K562 (cell line): Measurements from ENCODE around the gene MIDN. TPM values are rescaled to one million over a fixed set of nuclear protein-coding genes. Genes with fewer than 3 reads are reported as not detected.
A peak's percentile ranks its signal among the peaks of the same experiment; 100 is the strongest.

ENCODE experiments used
- ASH1L ChIP-seq: fragments of 450-650 bp; IDR thresholded peaks from 2 replicates; pipeline ENCODE4 v1.6.1; 2018; ENCODE audit warnings: borderline replicate concordance, mild to moderate bottlenecking, low read depth; ENCODE audit not compliant: partially characterized antibody
- ATF7 ChIP-seq: fragments of 450-650 bp; IDR thresholded peaks from 2 replicates; pipeline ENCODE4 v1.7.1; 2014; ENCODE audit warnings: mild to moderate bottlenecking, moderate library complexity
- HDGF ChIP-seq: fragments of 450-650 bp; IDR thresholded peaks from 2 replicates; pipeline ENCODE4 v1.6.1; 2016
- HLTF ChIP-seq: fragments of 450-650 bp; IDR thresholded peaks from 2 replicates; pipeline ENCODE4 v1.6.1; 2016
- HOXB6 ChIP-seq: fragments of 250-450 bp; sonication (Bioruptor Pico); IDR thresholded peaks from 2 replicates; pipeline ENCODE4 v1.5.1; 2022; ENCODE audit warnings: mild to moderate bottlenecking, borderline replicate concordance
- MEF2D ChIP-seq: conservative IDR thresholded peaks from 2 replicates; pipeline ENCODE4 v1.6.1; 2016; ENCODE audit warnings: low read depth, missing genetic modification characterization, missing compliant biosample characterization
- NR2C1 ChIP-seq, 2 experiments: fragments of 450-650 bp; IDR thresholded peaks; 2 replicates each; pipeline ENCODE4 v1.6.1; 2017; ENCODE audit warnings: mild to moderate bottlenecking in 2 of 2, antibody characterized with exemption in 1 of 2, inconsistent platforms in 1 of 2, missing compliant biosample characterization in 1 of 2, missing genetic modification characterization in 1 of 2
- PRDM10 ChIP-seq: fragments of 450-650 bp; IDR thresholded peaks from 2 replicates; pipeline ENCODE4 v1.6.1; 2018; ENCODE audit not compliant: partially characterized antibody
- RBM39 ChIP-seq: fragments of 200-400 bp; formaldehyde crosslinking; optimal IDR thresholded peaks from 2 replicates; pipeline ENCODE3; 2018; ENCODE audit warnings: low read depth, low read length
- SRF ChIP-seq, 2 experiments: fragments of 250-450, 450-650 bp in 1 of 2; sonication (Bioruptor Pico) in 1 of 2; sonication (generic) in 1 of 2; formaldehyde crosslinking; IDR thresholded peaks; 2 replicates each; pipeline versions ENCODE4 v1.5.0 to v1.5.1; 2020 to 2022; ENCODE audit warnings: mild to moderate bottlenecking in 1 of 2, missing genetic modification reagents in 1 of 2
- ZBTB12 ChIP-seq: fragments of 250-450 bp; sonication (Bioruptor Pico); IDR thresholded peaks from 2 replicates; pipeline ENCODE4 v1.4.0; 2020
- ZNF146 ChIP-seq: IDR thresholded peaks from one replicate; pipeline ENCODE4 v1.6.1; 2018; ENCODE audit warnings: missing compliant biosample characterization; ENCODE audit not compliant: unreplicated experiment
- ZNF347 ChIP-seq: fragments of 450-650 bp; formaldehyde crosslinking; IDR thresholded peaks from 2 replicates; pipeline ENCODE4 v1.4.0; 2020; ENCODE audit warnings: low read depth, mild to moderate bottlenecking, moderate library complexity
- ZNF395 ChIP-seq: fragments of 200-800 bp; sonication (Bioruptor generic); IDR thresholded peaks from 2 replicates; pipeline ENCODE4 v1.6.1; 2017; ENCODE audit warnings: missing genetic modification characterization, missing compliant biosample characterization
- polyA plus RNA-seq, 8 experiments: library from polyadenylated mRNA; depleted of rRNA in 4 of 8; stranded (reverse) in 5 of 8; unstranded in 3 of 8; fragments of >200 nt; fragmentation: Nextera tagmentation in 2 of 8; fragmentation: Illumina TruSeq in 1 of 8; extraction: Ambion mirVana in 2 of 8; extraction: Trizol in 1 of 8; gene quantifications; 2 replicates each; pipeline versions ENCODE4 v1.2.1 to v1.2.3, GENCODE V29; 2011 to 2014; ENCODE audit warnings: inconsistent platforms in 1 of 8, missing spikeins in 1 of 8
- total RNA-seq, 7 experiments: library from RNA; depleted of rRNA in 6 of 7; stranded (reverse); fragments of >200 nt in 6 of 7; fragmentation: Illumina TruSeq in 2 of 7; extraction: Trizol in 2 of 7; gene quantifications; 2 replicates each; pipeline versions ENCODE4 v1.2.1 to v1.2.3, GENCODE V29; 2011 to 2021; ENCODE audit warnings: low replicate concordance in 1 of 7
- TF ChIP-seq, protein P1 (sequence below), 2 experiments: fragments of 450-650 bp in 1 of 2; IDR thresholded peaks; 2 replicates each; pipeline ENCODE4 v1.6.1; 2011 to 2017; ENCODE audit warnings: low read depth in 2 of 2, antibody characterized with exemption in 1 of 2, borderline replicate concordance in 1 of 2, low read length in 1 of 2, mild to moderate bottlenecking in 1 of 2, mixed read lengths in 1 of 2; ENCODE audit not compliant: control insufficient read depth in 1 of 2
- TF ChIP-seq, protein P2 (sequence below): fragments of 450-650 bp; formaldehyde crosslinking; IDR thresholded peaks from 2 replicates; pipeline ENCODE4 v1.4.0; 2020; ENCODE audit warnings: mild to moderate bottlenecking, moderate library complexity

The MIDN gene
- total and polyA plus RNA-seq, 9 of the 15 experiments (the other 6 are each of a cell fraction or from before 2014, with no cell fraction given) = 0.17 to 120 (median 10.1) TPM

DNA sequence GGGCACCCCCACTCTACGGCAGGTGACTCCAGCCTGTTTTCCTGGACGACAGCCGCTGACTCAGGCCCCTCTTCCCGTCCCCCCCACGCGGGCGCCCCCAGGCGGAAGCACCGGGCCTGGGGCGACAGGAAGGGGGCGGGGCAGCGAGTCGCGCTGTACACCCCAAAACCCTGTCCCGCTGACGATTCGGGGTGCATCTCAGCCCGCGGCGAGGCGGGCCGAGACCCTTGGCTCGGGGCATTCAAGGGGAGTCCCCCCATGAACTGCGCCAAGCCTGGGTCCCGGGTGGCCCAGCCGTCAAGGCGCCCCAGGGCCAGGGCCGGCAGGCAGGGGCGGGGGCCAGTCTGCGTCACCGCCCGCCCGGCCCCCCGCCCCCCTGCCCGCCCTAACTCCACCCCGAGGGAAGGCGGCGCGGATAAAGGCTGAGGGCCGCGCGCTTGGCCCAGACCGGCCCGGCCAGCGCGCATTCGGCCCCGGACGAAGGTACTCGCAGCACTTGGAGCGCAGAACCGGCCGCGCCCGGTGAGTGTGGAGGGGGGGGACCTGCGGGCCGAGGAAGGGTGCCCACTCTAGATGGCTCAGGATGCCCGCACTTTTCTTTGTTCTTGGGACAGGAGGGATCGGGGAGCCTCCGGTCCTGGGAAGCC is at the start of gene MIDN (continued):
- no peak for TF ChIP-seq RBM39
- no peak for TF ChIP-seq HLTF
- TF ChIP-seq HDGF = no peak
- TF ChIP-seq, protein P1, sequence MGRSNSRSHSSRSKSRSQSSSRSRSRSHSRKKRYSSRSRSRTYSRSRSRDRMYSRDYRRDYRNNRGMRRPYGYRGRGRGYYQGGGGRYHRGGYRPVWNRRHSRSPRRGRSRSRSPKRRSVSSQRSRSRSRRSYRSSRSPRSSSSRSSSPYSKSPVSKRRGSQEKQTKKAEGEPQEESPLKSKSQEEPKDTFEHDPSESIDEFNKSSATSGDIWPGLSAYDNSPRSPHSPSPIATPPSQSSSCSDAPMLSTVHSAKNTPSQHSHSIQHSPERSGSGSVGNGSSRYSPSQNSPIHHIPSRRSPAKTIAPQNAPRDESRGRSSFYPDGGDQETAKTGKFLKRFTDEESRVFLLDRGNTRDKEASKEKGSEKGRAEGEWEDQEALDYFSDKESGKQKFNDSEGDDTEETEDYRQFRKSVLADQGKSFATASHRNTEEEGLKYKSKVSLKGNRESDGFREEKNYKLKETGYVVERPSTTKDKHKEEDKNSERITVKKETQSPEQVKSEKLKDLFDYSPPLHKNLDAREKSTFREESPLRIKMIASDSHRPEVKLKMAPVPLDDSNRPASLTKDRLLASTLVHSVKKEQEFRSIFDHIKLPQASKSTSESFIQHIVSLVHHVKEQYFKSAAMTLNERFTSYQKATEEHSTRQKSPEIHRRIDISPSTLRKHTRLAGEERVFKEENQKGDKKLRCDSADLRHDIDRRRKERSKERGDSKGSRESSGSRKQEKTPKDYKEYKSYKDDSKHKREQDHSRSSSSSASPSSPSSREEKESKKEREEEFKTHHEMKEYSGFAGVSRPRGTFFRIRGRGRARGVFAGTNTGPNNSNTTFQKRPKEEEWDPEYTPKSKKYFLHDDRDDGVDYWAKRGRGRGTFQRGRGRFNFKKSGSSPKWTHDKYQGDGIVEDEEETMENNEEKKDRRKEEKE (IDR thresholded peaks at IDR 0.05; ENCODE audit: borderline replicate concordance in 1 of 2, control insufficient read depth in 1 of 2, low read depth in 2 of 2, low read length in 1 of 2) = no peak
- no peak for TF ChIP-seq ZNF146 (CRISPR knock-in tag)
- no peak for TF ChIP-seq ZNF395
- TF ChIP-seq HOXB6 (CRISPR knock-in tag) = no peak
- TF ChIP-seq ASH1L = no peak
- TF ChIP-seq PRDM10 = no peak
- TF ChIP-seq, protein P2, sequence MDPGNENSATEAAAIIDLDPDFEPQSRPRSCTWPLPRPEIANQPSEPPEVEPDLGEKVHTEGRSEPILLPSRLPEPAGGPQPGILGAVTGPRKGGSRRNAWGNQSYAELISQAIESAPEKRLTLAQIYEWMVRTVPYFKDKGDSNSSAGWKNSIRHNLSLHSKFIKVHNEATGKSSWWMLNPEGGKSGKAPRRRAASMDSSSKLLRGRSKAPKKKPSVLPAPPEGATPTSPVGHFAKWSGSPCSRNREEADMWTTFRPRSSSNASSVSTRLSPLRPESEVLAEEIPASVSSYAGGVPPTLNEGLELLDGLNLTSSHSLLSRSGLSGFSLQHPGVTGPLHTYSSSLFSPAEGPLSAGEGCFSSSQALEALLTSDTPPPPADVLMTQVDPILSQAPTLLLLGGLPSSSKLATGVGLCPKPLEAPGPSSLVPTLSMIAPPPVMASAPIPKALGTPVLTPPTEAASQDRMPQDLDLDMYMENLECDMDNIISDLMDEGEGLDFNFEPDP = no peak
- TF ChIP-seq ZBTB12 (CRISPR knock-in tag) = 0 out of 2 replicates have a peak, but pooled peaks have one; percentile 28
- TF ChIP-seq SRF (CRISPR knock-in tag; IDR thresholded peaks at IDR 0.05) = no peak
- TF ChIP-seq ATF7 = peak; percentile 80
- no peak for TF ChIP-seq ZNF347 (CRISPR knock-in tag)
- no peak for TF ChIP-seq NR2C1 (IDR thresholded peaks at IDR 0.05)
- TF ChIP-seq NR2C1 (tag; IDR thresholded peaks at IDR 0.05) = no peak; the same call in 1 of the 2 replicates
- TF ChIP-seq MEF2D = no peak
